ENCODE data around the gene RPS6KA1. TPM values are rescaled to one million over a fixed set of nuclear protein-coding genes. Genes with fewer than 3 reads are reported as not detected.
A peak's percentile ranks its signal among the peaks of the same experiment; 100 is the strongest.

The RPS6KA1 gene
- total RNA-seq, 6 experiments from 2014 or later, result 6.2 to 42.6 (median 20.9) TPM

GRCh38 chr1:26574719-26575251, 45.2 kb downstream of the RPS6KA1 start:
- WGBS (ENCODE audit: insufficient coverage, low coverage, low lambda C conversion rate, missing lambda C conversion rate), result 31% methylated on average over 2 of the region's 6 CpGs
- H3K4me1 ChIP-seq, result peaks cover 0 to 12% (median 0%) of the 10 kb centered on the region in 4 donors
- no peak overlapping the region for H3K4me3 ChIP-seq
- peak in 1 of 3 donors; percentile 54 for DNase-seq
- no peak for TF ChIP-seq CTCF (IDR thresholded peaks at IDR 0.05)
- no peak for TF ChIP-seq POLR2A (IDR thresholded peaks at IDR 0.05)
- H3K9me3 ChIP-seq, result no peaks in the 10 kb centered on the region
- H3K36me3 ChIP-seq, result peaks cover 0 to 6% (median 0%) of the 10 kb centered on the region in 4 donors
- no peak overlapping the region for H3K27ac ChIP-seq
- intact Hi-C loops (cut with DNase I), result no loop called here
- no peaks in the 10 kb centered on the region for H3K27me3 ChIP-seq
- ATAC-seq, result peak; percentile 26 to 75 (median 64)

GRCh38 chr1:26575348-26575747, 45.8 kb downstream of the RPS6KA1 start:
- intact Hi-C loops (cut with DNase I), result no loop called here
- WGBS (ENCODE audit: insufficient coverage, low coverage, low lambda C conversion rate, missing lambda C conversion rate), result 63% methylated on average over 3 of the region's 3 CpGs

GRCh38 chr1:26578167-26578566, 48.6 kb downstream of the RPS6KA1 start:
- WGBS (ENCODE audit: insufficient coverage, low coverage, low lambda C conversion rate, missing lambda C conversion rate), result 64% methylated on average over 4 of the region's 4 CpGs
- H3K4me1 ChIP-seq, result peaks cover 0 to 12% (median 0%) of the 10 kb centered on the region in 4 donors
- TF ChIP-seq CTCF (IDR thresholded peaks at IDR 0.05) (no peak), POLR2A (IDR thresholded peaks at IDR 0.05) (no peak)
- no peak overlapping the region for H3K4me3 ChIP-seq
- no peaks in the 10 kb centered on the region for H3K27me3 ChIP-seq
- DNase-seq (peak in 1 of 3 donors; percentile 3), ATAC-seq (no peak)
- H3K36me3 ChIP-seq, result peaks cover 0 to 1% (median 0%) of the 10 kb centered on the region in 4 donors
- intact Hi-C loops (cut with DNase I), result no loop called here
- no peak overlapping the region for H3K27ac ChIP-seq
- no peaks in the 10 kb centered on the region for H3K9me3 ChIP-seq

More at GRCh38 chr1:26575348-26575747, 45.8 kb downstream of the RPS6KA1 start:
- peak in 1 of 3 donors; percentile 10 for DNase-seq
- Histone ChIP-seq H3K36me3 (peaks cover 0 to 6% (median 0%) of the 10 kb centered on the region in 4 donors), H3K9me3 (no peaks in the 10 kb centered on the region), H3K4me3 (no peak overlapping the region), H3K4me1 (peaks cover 0 to 12% (median 0%) of the 10 kb centered on the region in 4 donors), H3K27ac (no peak overlapping the region), H3K27me3 (no peaks in the 10 kb centered on the region)
- ATAC-seq, result no peak
- no peak for TF ChIP-seq CTCF (IDR thresholded peaks at IDR 0.05)
- TF ChIP-seq POLR2A (IDR thresholded peaks at IDR 0.05), result no peak

DNA sequence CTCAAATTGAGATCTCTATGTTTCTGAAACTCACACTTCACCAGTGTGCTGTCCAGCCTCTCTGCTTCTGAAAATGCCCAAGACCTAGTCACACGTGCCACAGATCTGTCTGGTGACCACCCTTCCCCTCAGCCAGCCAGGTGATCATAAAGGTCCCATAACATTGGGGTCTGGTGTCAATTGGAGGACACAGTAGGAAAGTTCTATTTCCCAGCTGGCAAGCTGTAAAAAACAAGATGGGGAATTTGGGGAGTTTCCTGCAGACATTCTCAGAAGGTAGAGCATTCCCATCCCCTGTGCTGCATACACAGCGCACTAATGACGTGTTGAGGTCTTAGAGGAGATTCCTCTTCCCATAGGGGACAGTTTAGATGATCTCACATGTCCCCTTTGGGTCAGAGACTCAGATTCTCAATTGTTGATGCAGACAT, 50.1 kb downstream of the RPS6KA1 start:
- DNase-seq, result no peak
- TF ChIP-seq CTCF (IDR thresholded peaks at IDR 0.05), result no peak
- TF ChIP-seq POLR2A (IDR thresholded peaks at IDR 0.05), result no peak
- Histone ChIP-seq H3K9me3 (no peaks in the 10 kb centered on the region), H3K4me1 (peaks cover 0 to 8% (median 0%) of the 10 kb centered on the region in 4 donors), H3K27me3 (no peaks in the 10 kb centered on the region), H3K4me3 (no peak overlapping the region), H3K27ac (no peak overlapping the region), H3K36me3 (no peaks in the 10 kb centered on the region)
- ATAC-seq, result no peak
- intact Hi-C loops (cut with DNase I), result no loop called here
- WGBS (ENCODE audit: insufficient coverage, low coverage, low lambda C conversion rate, missing lambda C conversion rate), result 43% methylated on average over 1 of the region's 3 CpGs

Measured in right lobe of liver (tissue), 6 donors.